PC-3 (cell line): ENCODE results near the gene MARCHF9. TPM values are rescaled to one million over a fixed set of nuclear protein-coding genes. Genes with fewer than 3 reads are reported as not detected.

ENCODE experiments used
- ATAC-seq: fragments of 200-7000 bp; cut with Tn5 transposase; 2 replicates; pipeline ENCODE4 v1.9.1; 2020; ENCODE audit warnings: mild to moderate bottlenecking, moderate library complexity
- BruUV-seq: library from RNA; stranded (reverse); fragments of 400-500 nt; replicated peaks from 2 replicates; lab custom pipeline; 2021; lab: Mats Ljungman, UMichigan
- CTCF ChIA-PET: fragments of 300-600 bp; sonication (Branson Sonifier 250); formaldehyde crosslinking; loops from one replicate; lab custom pipeline; 2022; ENCODE audit warnings: antibody characterized with exemption; lab: Charles Lee
- POLR2A ChIA-PET: fragments of 300-600 bp; sonication (Branson Sonifier 250); formaldehyde crosslinking; loops from one replicate; lab custom pipeline; 2022; ENCODE audit warnings: antibody characterized with exemption; ENCODE audit not compliant: unreplicated experiment; lab: Charles Lee
- DNase-seq: peaks from one replicate; pipeline ENCODE4 v3.0.0-alpha.2; 2015
- H2AFZ ChIP-seq: fragments of 300-600 bp; sonication (generic); 2 replicates; pipeline ENCODE4 v1.6.0; 2016; ENCODE audit warnings: antibody characterized with exemption, low read length
- H3F3A ChIP-seq: fragments of 300-600 bp; sonication (generic); one replicate; pipeline ENCODE4 v1.6.0; 2017; ENCODE audit warnings: antibody characterized with exemption, low read length, control low read depth, mild to moderate bottlenecking; ENCODE audit not compliant: unreplicated experiment
- H3K27ac ChIP-seq: fragments of 300-600 bp; sonication (generic); 2 replicates; pipeline ENCODE4 v1.5.1; 2016; ENCODE audit warnings: mild to moderate bottlenecking, low read length
- H3K27me3 ChIP-seq: fragments of 300-600 bp; sonication (generic); 2 replicates; pipeline ENCODE4 v1.6.1; 2016; ENCODE audit warnings: low read length, mixed read lengths
- H3K36me3 ChIP-seq: fragments of 300-600 bp; sonication (generic); 2 replicates; pipeline ENCODE4 v1.6.1; 2016; ENCODE audit warnings: low read depth, mixed run types, low read length, mixed read lengths
- H3K4me1 ChIP-seq: fragments of 300-600 bp; sonication (generic); 2 replicates; pipeline ENCODE4 v1.5.1; 2016; ENCODE audit warnings: low read length; ENCODE audit not compliant: insufficient read depth
- H3K4me2 ChIP-seq: fragments of 300-600 bp; sonication (generic); 2 replicates; pipeline ENCODE4 v1.6.0; 2016; ENCODE audit warnings: low read length
- H3K4me3 ChIP-seq: fragments of 300-600 bp; sonication (generic); 2 replicates; pipeline ENCODE4 v1.5.1; 2016; ENCODE audit warnings: mild to moderate bottlenecking, low read length, mixed read lengths
- H3K79me2 ChIP-seq: fragments of 300-600 bp; sonication (generic); 2 replicates; pipeline ENCODE4 v1.6.1; 2017; ENCODE audit warnings: low read length, mixed read lengths
- H3K9ac ChIP-seq: fragments of 300-600 bp; sonication (generic); 2 replicates; pipeline ENCODE4 v1.6.0; 2016; ENCODE audit warnings: mild to moderate bottlenecking, low read length
- H3K9me2 ChIP-seq: fragments of 300-600 bp; sonication (generic); replicated peaks from 2 replicates; pipeline ENCODE4 v1.6.1; 2016; ENCODE audit warnings: mixed run types, low read length, mixed read lengths
- H3K9me3 ChIP-seq: fragments of 300-600 bp; sonication (generic); 2 replicates; pipeline ENCODE4 v1.6.1; 2016; ENCODE audit warnings: low read length, mixed read lengths
- H4K20me1 ChIP-seq: fragments of 300-600 bp; sonication (generic); 2 replicates; pipeline ENCODE4 v1.6.1; 2016; ENCODE audit warnings: low read length, mixed read lengths
- CTCF ChIP-seq: fragments of 300-600 bp; sonication (generic); conservative IDR thresholded peaks from 2 replicates; pipeline ENCODE4 v1.5.1; 2017; ENCODE audit warnings: antibody characterized with exemption, low read depth, mild to moderate bottlenecking, low read length
- EZH2 ChIP-seq: fragments of 300-600 bp; sonication (generic); IDR thresholded peaks from one replicate; pipeline ENCODE4 v1.6.1; 2017; ENCODE audit warnings: antibody characterized with exemption, mild to moderate bottlenecking, low read length; ENCODE audit not compliant: unreplicated experiment
- EZH2phosphoT487 ChIP-seq: fragments of 300-600 bp; sonication (generic); IDR thresholded peaks from 2 replicates; pipeline ENCODE4 v1.6.1; 2018; ENCODE audit warnings: mild to moderate bottlenecking, antibody characterized with exemption, low read length, borderline replicate concordance
- intact Hi-C: fragments of 100-400 bp; cut with micrococcal nuclease; formaldehyde crosslinking; loops from 2 replicates; pipeline ENCODE4 v1.9.0; 2023
- total RNA-seq: library from RNA; depleted of rRNA; stranded (reverse); fragments of >200 nt; gene quantifications from 2 replicates; pipeline ENCODE4 v1.2.3, GENCODE V29; 2014

Gene MARCHF9
- total RNA-seq, 1 experiment from 2014 or later = 13.4 TPM

- Histone ChIP-seq H3K4me2 (no peak overlapping the region), H2AFZ (no peak overlapping the region), H3K4me1 (peaks cover 22% of the 10 kb centered on the region), H3K79me2 (peaks cover 2% of the 10 kb centered on the region), H3K27ac (no peak overlapping the region), H3K9me2 (no peaks in the 10 kb centered on the region), H3F3A (no peaks in the 10 kb centered on the region), H4K20me1 (no peaks in the 10 kb centered on the region), H3K9ac (no peak overlapping the region), H3K27me3 (no peaks in the 10 kb centered on the region), H3K4me3 (no peak overlapping the region), H3K36me3 (no peaks in the 10 kb centered on the region), H3K9me3 (no peaks in the 10 kb centered on the region)
- DNase-seq (no peak), ATAC-seq (no peak)
- no TSS peak for BruUV-seq
- intact Hi-C loops = no loop called here
- ChIA-PET POLR2A (no interaction called here), CTCF (no interaction called here)
- no peak for TF ChIP-seq EZH2phosphoT487
Observed at GRCh38 chr12:57757771-57758170, 2.9 kb downstream of the MARCHF9 start.

- no peak overlapping the region for H2AFZ ChIP-seq
- H3K4me3 ChIP-seq = no peak overlapping the region
- H3K27ac ChIP-seq = no peak overlapping the region
- no peaks in the 10 kb centered on the region for H3K27me3 ChIP-seq
- DNase-seq (no peak), ATAC-seq (no peak)
- H3K79me2 ChIP-seq = no peaks in the 10 kb centered on the region; the same call in 1 of the 2 replicates
- H3K4me2 ChIP-seq = no peak overlapping the region
- POLR2A ChIA-PET = interaction anchor here (0.6 kb wide), 1 partner anchor 202 kb away, joined by 4 read pairs; no protein-coding TSS in a partner anchor
- intact Hi-C loops = no loop called here
- no peaks in the 10 kb centered on the region for H3F3A ChIP-seq
- no peaks in the 10 kb centered on the region for H3K36me3 ChIP-seq
- CTCF ChIA-PET = no interaction called here
- H3K9me3 ChIP-seq = no peaks in the 10 kb centered on the region
- H3K4me1 ChIP-seq = peaks cover 16% of the 10 kb centered on the region
- no TSS peak for BruUV-seq
- no peaks in the 10 kb centered on the region for H4K20me1 ChIP-seq
- no peak for TF ChIP-seq EZH2phosphoT487
- no peak for TF ChIP-seq CTCF
- no peak for TF ChIP-seq EZH2
- no peak overlapping the region for H3K9ac ChIP-seq
- no peaks in the 10 kb centered on the region for H3K9me2 ChIP-seq
Observed at GRCh38 chr12:57758552-57759359, 3.9 kb downstream of the MARCHF9 start.

GRCh38 chr12:57759360-57759980 is 4.6 kb downstream of the MARCHF9 start:
- H3K79me2 ChIP-seq = no peaks in the 10 kb centered on the region; the same call in 1 of the 2 replicates
- no peaks in the 10 kb centered on the region for H3F3A ChIP-seq
- intact Hi-C loops = no loop called here
- H4K20me1 ChIP-seq = no peaks in the 10 kb centered on the region
- TF ChIP-seq EZH2 = no peak
- TF ChIP-seq CTCF = peak; percentile 80
- no peaks in the 10 kb centered on the region for H3K9me3 ChIP-seq
- POLR2A ChIA-PET = interaction anchor here (0.6 kb wide), 1 partner anchor 129 kb away, joined by 3 read pairs; no protein-coding TSS in a partner anchor
- no peaks in the 10 kb centered on the region for H3K36me3 ChIP-seq
- H3K9me2 ChIP-seq = no peaks in the 10 kb centered on the region
- no TSS peak for BruUV-seq
- no peak overlapping the region for H2AFZ ChIP-seq
- H3K27me3 ChIP-seq = no peaks in the 10 kb centered on the region
- peak; percentile 42 for ATAC-seq
- no peak overlapping the region for H3K9ac ChIP-seq
- peak; percentile 56 for DNase-seq
- CTCF ChIA-PET = no interaction called here
- H3K4me1 ChIP-seq = peaks cover 13% of the 10 kb centered on the region
- H3K27ac ChIP-seq = no peak overlapping the region
- H3K4me3 ChIP-seq = no peak overlapping the region
- H3K4me2 ChIP-seq = no peak overlapping the region
